ENCODE results near the gene TMC3.
"Not testable (repeated sequence)": the region's sequence is repeated elsewhere in the genome, so short reads cannot be mapped to it uniquely, and the experiment has no call there.

Gene TMC3

DNA sequence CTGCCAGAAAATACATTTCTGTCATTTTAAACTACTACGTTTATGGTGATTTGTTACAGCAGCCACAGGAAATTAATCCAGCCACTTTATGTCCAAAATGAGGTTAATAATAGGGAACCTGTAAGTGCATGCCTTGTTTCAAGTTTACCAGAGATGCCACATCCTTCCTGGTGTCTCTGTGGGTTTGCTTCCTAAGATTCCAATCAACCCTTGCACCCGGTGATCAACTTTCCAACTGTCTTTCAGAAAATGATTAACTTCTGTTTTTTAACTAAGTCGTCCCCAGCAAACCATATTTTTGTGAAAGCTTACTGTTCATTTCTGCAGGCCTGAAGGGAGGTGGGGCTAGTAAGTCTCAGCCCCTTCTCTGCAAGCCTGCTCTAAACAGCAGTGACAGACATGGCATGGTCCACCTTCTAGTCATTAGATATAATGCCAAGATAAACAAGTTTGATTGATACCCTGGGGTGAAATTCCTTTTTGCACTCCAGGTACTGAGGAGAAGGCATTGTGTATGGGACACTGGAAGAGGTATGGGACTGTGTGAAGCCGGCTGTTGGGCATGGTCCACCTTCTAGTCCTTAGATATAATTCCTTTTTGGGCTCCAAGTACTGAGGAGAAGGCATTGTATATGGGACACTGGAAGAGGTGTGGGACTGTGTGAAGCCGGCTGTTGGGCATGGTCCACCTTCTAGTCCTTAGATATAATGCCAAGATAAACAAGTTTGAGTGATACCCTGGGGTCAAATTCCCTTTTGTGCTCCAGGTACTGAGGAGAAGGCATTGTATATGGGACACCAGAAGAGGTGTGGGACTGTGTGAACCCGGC lies 11.1 kb upstream of the TMC3 start:
- no peak for DNase-seq (ENCODE audit: low read depth in 2 of 2)

DNA sequence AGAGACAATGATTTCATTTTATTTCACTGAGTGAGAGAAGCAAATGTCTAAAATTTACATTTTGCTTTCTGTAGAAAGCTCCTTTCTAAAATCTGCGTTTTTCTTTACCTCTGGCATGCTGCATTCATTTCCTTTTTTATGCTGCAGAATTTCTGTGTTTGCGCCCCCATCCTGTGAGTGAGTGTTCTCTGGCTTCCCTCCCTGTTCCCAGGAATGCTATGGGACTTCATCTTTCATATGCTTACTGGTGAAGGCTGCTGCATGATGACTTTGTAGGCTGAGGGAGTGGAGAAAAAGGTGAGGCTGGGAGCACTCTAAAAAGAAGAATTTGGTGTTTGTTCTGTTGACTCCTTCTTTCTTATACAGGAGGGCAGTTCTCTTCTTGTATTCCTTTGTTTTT lies 7.7 kb upstream of the TMC3 start:
- DNase-seq (ENCODE audit: low read depth in 2 of 2), result no peak

DNA sequence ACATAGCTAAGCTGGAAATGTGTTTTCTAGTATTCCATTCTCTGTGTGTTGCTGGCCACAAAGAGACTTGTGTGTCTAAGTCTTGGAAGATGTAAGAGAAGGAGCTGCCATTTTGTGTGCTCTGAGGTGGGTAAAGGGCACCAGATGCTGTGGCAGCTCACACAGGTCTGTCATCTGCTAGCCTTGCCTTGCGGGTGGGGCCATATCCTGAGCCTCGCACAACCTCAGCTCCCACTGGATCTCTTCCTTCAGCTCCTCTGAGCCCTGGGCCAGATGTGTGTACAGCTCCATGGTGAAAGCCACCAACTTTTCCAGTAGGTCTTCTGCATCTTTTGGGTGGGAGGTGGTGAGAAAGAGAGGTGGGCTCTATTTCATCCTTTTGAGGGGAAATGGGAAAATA lies 6.7 kb upstream of the TMC3 start:
- no peak for DNase-seq (ENCODE audit: low read depth in 2 of 2)

DNA sequence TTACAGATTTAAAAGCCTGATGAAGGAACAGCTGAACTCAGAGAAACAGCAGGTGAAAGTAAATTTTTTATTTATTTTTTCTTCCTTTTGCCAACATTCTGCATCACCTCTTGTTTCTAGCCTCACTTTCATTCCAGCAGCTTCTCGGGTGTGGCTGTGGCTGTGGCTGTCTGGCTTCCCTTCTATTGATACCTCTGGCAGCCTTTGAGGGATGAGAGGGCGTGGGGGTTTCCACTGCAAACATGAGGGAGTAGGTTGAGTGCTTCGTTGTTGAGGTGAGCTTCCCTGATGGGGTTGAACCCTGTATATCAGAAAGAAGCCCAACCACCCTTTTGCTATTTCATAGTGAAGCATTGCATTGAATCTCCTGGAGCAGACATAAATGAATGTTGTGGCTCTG lies 6.2 kb upstream of the TMC3 start:
- DNase-seq (ENCODE audit: low read depth in 2 of 2), result no peak

DNA sequence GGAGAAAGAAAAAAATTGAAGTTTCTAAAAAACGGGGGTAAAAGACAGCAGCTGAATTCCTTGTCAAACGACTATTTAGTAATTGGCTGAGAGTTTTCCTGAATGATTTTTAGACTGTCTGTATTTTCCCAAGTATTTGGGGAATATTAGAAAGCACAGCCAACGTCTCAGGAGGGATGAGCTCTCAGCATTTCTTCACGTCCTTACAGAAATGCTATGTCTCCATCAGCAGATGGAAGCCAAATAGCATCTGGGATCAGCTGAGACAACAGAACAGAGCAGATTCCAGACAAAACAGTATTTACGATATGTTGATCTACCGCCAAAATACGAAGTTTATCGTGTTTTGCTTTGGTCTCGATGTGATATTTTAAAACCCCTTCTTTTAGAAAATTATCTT lies 5.3 kb upstream of the TMC3 start:
- DNase-seq (ENCODE audit: low read depth in 2 of 2), result no peak

DNA sequence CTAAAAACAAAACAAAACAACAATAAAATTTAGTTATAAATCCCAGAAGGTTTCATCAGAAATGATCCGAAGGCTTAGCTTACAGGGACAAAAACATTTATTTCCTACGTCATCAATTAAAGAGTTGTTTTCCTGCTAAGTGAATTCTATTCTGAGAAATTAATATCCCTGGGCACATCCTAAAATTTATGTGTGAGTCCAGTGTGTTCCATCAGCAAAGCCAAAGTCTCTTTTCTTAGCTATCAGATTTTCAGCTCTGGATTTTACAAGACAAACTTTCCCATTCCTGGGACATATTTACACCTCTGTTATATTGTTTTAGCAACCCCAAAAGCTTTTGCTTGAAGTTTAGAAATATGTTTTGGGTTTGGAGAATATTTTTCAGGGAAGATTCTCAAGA lies 4.4 kb upstream of the TMC3 start:
- DNase-seq (ENCODE audit: low read depth in 2 of 2), result no peak

DNA sequence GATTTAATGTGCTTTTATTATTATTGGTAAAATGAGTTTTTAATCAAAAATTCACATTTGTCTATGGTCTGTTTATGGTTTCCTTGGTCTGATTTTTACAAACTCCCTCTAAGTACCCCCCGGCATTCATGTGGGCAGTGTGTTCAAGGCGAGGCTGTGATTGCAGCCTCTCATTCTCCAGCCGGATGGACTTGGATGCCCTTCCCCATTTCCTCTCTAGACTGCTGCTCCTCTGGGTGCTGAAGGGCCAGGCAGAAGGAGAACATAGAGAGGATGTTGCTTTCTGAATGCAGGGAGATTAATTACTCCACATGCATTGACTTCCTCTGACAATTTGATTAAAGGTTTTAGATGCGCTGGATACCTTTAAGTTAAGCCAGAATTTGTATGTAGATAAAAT lies 3.9 kb upstream of the TMC3 start:
- DNase-seq (ENCODE audit: low read depth in 2 of 2), result no peak

DNA sequence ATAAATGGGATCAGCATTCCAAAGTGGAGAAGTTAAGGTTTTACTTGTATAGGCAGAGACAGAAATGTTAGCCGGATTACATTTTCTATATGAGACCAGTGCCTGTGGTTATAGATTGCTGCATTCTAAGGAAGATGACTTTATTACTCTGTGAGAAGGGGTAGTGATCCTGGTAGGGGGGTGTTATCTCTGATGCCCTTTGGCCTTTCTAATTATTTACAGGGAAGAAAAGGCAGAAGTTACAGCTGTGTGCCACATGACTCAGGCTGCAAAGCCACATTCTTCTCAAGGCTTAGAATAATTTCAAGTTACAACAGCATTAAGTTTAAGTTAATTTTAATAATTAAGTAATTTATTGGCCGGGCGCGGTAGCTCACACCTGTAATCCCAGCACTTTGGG lies 2.2 kb upstream of the TMC3 start:
- DNase-seq (ENCODE audit: low read depth in 2 of 2), result no peak

DNA sequence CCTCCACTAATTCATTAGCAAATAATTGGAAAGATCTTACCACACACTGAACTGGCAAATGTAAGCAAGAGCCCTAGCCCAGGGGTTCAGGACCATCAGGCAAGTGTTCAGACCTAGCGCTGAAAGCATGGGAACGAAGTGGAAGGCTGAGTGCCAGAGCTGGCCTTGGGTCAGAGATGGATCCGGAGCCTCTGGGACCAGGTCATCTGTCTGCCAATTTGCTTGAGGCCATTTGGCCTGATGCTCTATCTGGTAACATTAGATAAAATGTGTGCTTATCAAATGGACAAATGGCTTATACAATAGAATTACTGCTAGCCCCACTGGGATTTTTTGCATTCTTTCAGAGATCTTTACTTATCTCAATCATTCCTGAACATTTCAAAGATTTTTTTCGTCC lies 1.4 kb upstream of the TMC3 start:
- DNase-seq (ENCODE audit: low read depth in 2 of 2), result no peak

DNA sequence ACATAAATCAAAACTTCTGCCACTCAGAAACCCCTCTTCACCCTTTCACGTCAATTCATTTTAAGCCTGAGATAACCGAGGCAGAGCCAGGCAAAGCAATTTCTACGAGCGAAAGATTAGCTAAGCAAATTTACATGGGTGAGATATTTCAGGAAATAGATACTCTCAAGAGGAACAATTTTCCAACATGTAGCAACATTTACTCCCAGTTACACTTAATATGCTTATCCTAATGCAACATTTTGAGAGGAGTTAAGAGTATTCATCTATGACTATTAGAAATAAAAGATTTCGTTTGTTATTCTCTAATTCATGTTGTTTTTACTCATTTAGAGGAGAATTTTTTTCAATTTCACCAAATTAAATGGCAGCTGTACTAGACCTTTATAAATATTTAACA lies 837 bp downstream of the TMC3 start:
- no peak for DNase-seq (ENCODE audit: low read depth in 2 of 2)

DNA sequence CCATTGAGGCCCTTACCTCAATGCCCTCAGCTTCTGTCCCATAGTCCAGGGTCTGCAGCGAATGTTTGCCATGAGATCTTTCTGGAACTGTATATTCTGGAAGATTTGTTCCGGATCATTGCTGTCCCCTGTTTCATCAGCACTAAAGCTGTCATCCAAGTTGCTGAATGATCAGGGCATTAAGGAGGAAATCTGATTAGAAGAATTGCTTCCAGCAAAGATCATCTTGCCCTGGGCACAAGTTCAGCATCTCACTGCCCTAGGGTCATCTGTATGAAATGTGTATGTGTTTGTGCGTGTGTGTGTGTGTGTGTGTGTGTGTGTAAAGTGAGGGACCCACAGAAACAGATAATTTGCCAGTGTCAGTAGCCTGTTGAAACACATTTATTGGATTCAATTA lies 1.4 kb downstream of the TMC3 start:
- DNase-seq (ENCODE audit: low read depth in 2 of 2), result no peak

DNA sequence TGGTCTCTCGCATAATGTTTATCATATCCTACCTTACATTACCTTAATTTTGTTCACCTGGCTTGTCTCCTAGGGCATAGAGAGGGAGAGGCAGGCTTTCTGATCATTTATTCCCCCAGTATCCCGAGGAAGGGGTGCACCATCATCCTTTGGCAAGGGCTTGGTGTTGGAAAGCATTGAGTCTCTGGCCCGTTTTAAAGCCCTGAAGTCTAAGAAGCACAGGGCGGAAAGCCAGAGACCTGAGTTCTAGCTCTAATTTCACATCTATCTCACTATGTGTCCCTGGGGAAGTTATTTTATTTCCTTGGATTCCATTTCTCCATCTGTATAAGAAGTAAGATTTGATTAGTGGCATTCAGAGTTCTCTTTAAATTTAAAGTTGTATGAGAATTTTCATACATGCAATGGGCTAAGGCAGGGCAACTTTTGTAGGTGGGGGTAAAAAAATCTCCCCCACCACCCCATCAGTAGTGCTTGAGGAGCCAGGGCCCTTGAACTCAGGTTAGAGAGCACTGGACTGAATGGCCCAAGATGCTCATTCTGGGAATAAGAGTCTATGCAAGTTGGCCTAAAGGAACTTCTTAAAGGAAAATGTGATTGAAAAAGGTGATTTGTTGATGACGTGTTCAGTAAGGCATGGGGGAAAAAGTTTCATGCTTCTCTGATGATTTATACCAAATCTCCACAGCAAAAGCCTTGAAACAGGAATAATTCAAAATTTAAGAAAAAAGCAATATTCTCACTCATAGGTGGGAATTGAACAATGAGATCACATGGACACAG lies 10.1 kb downstream of the TMC3 start:
- no peak for DNase-seq (ENCODE audit: low read depth in 2 of 2)

DNA sequence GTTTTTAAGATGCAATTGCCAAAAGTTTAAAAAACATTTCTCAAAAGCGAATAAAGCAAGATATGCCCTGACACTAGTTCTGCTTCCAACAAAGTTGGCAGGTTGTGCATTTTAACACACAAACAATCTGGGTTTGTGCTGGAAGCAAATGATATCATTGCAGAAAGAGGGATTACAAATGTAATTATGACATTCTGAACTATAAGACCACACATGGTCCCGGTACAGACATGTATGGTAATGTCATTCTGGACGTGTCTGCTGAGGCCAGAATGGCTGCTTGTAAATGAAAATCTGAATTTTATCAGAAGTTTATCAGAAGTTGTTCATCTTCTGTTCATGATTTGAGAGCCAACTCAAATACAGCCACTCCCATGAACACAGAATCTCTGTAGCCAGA lies 10.7 kb downstream of the TMC3 start:
- no peak for DNase-seq (ENCODE audit: low read depth in 2 of 2)

DNA sequence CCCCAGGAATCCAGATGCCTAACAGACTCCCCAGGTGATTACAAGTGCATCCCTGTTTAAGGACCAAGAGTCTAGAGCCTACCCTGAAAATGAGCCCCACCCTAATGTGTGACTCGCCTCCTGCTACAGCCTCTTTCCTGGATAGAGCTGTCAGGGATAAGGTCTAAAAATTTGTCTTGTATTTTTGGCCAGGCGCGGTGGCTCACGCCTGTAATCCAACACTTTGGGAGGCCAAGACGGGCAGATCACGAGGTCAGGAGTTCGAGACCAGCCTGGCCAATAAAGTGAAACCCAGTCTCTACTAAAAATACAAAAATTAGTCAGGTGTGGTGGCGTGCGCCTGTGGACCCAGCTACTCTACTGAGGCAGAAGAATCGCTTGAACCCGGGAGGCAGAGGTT lies 11.2 kb downstream of the TMC3 start:
- DNase-seq (ENCODE audit: low read depth in 2 of 2), result no peak

DNA sequence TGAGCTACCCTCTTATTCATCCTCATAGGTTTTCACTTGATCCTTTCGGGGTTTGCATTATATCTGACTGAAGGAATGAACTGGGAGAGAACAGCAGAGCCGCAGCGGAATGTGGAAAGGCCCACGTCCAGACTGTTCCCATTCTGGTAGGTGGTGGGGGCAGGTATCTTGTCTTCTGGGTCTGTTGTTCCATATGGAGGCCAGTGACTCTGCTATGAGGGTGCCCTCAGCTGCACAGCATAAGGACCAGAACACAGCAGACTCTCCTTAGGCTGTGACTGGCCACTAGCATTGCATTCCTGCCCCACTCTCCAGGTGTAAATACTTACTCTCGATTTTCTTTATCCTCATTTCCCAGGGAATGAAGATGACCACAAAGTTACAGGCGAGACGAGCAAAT lies 12.1 kb downstream of the TMC3 start:
- DNase-seq (ENCODE audit: low read depth in 2 of 2), result no peak

DNA sequence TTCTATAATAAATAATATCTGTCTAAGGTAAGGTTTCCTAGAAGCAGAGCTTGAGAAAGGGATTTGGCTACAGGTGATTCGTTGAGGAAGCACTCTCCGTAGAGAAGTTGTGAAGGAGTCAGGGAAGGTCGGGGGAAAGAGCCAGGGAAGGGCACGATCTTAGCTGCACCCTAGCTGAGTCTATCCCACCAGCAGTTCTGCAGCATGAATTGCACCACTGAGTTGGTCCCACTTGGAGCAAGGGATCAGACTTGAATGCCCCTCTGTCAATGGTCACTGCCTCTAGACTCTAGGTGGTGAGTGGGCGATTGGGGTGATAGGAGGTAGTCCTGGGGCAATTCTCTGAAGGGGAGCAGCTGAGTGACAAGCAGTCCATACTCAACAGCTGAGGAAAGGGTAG lies 13.5 kb downstream of the TMC3 start:
- no peak for DNase-seq (ENCODE audit: low read depth in 2 of 2)

DNA sequence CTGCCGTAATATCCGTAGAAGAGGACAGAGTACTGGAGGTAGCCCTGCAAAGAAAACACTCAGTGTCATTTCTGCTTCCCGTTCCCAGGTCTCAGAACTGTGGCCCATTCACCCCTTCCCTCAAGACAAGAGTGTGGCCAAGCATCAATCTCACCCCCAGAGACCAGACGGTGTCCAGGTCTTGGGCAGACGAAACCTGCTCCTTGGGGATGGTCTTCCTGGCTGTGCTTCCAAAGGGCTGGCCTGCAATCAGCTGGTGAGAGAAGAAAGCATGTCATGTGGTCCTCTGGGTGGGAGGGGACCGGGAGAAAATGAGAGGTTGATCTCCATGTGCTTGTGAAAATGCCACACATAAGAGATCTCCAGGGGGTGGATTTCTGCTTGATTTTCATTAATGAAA lies 15.8 kb downstream of the TMC3 start:
- DNase-seq (ENCODE audit: low read depth in 2 of 2), result no peak

DNA sequence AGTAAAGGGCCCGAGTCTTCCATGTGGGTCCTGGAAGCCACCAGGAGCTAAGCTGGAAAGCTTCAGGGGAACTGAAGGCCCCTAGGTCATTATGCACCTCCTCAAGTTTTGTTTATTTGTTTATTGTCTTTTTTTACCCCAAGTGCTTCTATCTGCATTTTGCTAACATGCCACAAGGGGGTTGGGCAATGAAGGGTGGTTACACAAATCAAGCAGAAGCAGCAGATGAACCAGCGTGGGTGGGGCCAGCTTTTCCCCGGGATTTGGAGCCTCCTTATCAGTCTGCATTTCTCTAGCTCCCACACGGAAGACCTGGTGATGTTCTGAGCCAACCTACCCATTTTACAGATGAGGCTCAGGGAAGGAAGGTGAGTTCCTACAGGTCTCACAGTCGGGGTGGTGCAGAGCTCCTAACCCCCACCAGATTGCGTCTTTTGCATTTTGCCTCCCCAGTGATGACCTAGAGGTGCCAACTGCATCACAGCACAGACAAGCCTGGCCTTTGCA lies 16.8 kb downstream of the TMC3 start:
- no peak for DNase-seq (ENCODE audit: low read depth in 2 of 2)

DNA sequence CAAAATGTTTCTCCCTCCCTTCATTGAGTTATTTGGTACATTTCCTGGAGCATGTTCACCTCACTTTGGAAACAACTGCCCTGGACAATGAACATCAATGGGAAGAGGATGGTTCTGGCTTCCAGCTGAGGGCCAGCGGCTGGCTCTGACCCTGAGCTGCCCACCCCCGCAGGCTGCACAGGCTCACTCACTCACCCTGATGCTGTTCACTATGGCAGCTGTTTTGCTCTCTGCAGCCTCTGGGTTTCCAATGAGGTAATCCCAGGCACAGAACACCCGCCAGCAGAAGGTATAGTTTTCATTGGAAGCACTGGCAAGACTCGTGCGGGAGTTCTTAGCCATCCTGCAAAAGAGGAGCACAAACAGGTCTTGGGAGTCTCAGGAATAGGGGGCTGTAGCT lies 17.8 kb downstream of the TMC3 start:
- no peak for DNase-seq (ENCODE audit: low read depth in 2 of 2)

DNA sequence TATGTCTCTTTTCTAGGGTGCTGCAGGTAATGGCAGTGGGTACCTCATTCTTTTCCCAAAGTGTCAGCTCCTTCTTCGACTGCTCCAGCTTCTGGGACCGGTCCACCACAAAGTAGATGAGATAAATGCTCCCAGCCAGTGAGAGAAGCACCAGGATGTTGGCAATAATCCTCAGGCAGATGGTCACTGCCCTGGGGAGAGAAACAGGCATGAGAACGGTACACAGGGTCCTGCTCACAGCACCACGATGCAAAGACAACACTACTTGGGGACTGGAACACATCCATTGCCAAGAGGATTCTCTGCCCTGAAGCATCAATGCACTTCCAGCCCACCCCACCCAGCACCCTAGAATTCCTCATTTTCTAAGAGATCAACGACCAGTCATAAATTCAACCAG lies 22.4 kb downstream of the TMC3 start:
- DNase-seq (ENCODE audit: low read depth in 2 of 2), result no peak

DNA sequence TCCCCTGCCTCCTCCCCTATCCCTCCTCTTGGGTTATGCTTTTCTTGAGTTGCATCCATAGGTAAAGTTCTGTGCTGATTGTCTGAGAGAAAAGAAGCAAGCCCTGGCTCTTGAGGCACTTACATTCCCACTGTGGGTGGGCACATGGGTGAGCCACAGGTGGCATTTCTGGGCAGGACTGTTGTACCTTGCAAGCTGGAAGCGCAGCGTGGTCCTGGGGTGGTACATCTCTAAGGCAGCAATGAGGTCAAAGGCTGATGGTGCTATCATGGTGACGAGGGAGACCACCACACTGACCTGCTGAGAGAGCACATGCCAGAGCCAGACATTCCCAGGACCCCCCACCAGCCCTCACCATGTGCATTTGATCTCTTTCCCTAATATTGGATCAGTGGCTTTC lies 24.7 kb downstream of the TMC3 start:
- DNase-seq (ENCODE audit: low read depth in 2 of 2), result no peak

DNA sequence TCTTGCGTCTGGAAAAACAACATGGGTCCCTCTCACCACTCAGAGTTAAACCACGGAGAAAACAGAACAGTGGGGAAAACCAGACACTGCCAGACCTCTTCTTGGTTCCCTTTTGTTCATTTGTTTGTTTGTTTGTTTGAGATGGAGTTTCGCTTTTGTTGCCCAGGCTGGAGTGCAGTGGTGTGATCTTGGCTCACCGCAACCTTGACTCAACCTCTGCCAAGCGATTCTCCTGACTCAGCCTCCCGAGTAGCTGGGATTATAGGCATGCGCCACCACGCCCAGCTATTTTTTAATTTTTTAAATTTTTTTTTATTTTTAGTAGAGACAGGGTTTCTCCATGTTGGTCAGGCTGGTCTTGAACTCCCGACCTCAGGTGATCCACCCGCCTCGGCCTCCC lies 25.3 kb downstream of the TMC3 start:
- DNase-seq (ENCODE audit: low read depth in 2 of 2), result not testable (repeated sequence)

DNA sequence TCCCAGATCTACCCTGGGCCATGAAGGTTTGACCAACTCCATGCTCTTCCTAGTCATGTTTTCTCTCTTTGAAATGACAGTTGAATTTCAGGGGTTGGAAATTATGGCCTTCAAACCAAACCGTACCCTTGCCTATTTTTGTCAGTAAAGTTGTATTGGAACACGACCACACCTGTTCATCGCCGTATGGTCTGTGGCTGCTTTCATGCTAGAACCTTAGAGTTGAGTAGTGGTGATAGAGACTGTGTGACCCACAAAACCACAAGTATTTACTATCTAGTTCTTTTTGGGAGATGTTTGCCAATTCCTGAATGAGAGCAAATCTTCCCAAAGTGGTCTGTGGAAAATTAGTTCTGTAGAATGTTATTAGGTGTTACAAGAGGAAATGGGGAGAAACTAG lies 26.1 kb downstream of the TMC3 start:
- DNase-seq (ENCODE audit: low read depth in 2 of 2), result no peak

All from stimulated activated CD4-positive, alpha-beta T cell treated with anti-CD3 and anti-CD28 coated beads, Interleukin-1b, Interleukin-23, amount 100 ng/mL, for 1 hour (primary cell).